HL-60 (cell line): ENCODE data around the gene ZNF672.

Experiments used
- POLR2AphosphoS5 ChIP-seq: IDR thresholded peaks from 2 replicates; pipeline ENCODE4 v1.6.1; 2012; ENCODE audit warnings: low read depth
- TF ChIP-seq, protein P1 (sequence below): IDR thresholded peaks from one replicate; pipeline ENCODE4 v1.5.1; 2011; ENCODE audit warnings: low read length, control low read depth, inconsistent platforms; ENCODE audit not compliant: insufficient read depth

GRCh38 chr1:248841702-248842395 is 3.8 kb downstream of the ZNF672 start:
- TF ChIP-seq, protein P1, sequence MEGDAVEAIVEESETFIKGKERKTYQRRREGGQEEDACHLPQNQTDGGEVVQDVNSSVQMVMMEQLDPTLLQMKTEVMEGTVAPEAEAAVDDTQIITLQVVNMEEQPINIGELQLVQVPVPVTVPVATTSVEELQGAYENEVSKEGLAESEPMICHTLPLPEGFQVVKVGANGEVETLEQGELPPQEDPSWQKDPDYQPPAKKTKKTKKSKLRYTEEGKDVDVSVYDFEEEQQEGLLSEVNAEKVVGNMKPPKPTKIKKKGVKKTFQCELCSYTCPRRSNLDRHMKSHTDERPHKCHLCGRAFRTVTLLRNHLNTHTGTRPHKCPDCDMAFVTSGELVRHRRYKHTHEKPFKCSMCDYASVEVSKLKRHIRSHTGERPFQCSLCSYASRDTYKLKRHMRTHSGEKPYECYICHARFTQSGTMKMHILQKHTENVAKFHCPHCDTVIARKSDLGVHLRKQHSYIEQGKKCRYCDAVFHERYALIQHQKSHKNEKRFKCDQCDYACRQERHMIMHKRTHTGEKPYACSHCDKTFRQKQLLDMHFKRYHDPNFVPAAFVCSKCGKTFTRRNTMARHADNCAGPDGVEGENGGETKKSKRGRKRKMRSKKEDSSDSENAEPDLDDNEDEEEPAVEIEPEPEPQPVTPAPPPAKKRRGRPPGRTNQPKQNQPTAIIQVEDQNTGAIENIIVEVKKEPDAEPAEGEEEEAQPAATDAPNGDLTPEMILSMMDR, result peak; percentile 44
- TF ChIP-seq POLR2AphosphoS5, result no peak
